Measurements from ENCODE around the gene SIL1. TPM values are rescaled to one million over a fixed set of nuclear protein-coding genes. Genes with fewer than 3 reads are reported as not detected.
"Not testable (repeated sequence)": the region's sequence is repeated elsewhere in the genome, so short reads cannot be mapped to it uniquely, and the experiment has no call there.

Gene SIL1
- total RNA-seq, 4 donors from 2014 or later = 41.4 to 63.1 (median 52.8) TPM

- 62 to 69% methylated on average over 8 of the region's 8 CpGs for WGBS, 2 donors
- Histone ChIP-seq H3K27me3 (no peaks in the 10 kb centered on the region), H3K9me3 (no peaks in the 10 kb centered on the region), H3K36me3 (no peaks in the 10 kb centered on the region), H3K27ac (peak overlapping the region in 3 of 4 donors; percentile 21 to 83 (median 81)), H3K4me1 (peaks cover 0 to 53% (median 21%) of the 10 kb centered on the region in 4 donors), H3K4me3 (no peak overlapping the region)
- TF ChIP-seq CTCF (IDR thresholded peaks at IDR 0.05) = no peak
- no peak for TF ChIP-seq EP300 (IDR thresholded peaks at IDR 0.05)
- no peak for TF ChIP-seq POLR2A (IDR thresholded peaks at IDR 0.05)
- DNase-seq (ENCODE audit: low spot score in 2 of 2) = no peak
Observed at GRCh38 chr5:139075066-139076050, 122.8 kb downstream of the SIL1 start.

GRCh38 chr5:139073956-139074355 lies 124.2 kb downstream of the SIL1 start:
- not testable (repeated sequence) for H3K4me3 ChIP-seq; H3K27me3 ChIP-seq; DNase-seq (ENCODE audit: low spot score in 2 of 2); H3K36me3 ChIP-seq; H3K9me3 ChIP-seq
- Histone ChIP-seq H3K27ac (peak overlapping the region in 2 of 4 donors; percentile 15 to 81), H3K4me1 (peaks cover 0 to 45% (median 12%) of the 10 kb centered on the region in 4 donors)
- 79 to 81% methylated on average over 2 of the region's 2 CpGs for WGBS, 2 donors

- Histone ChIP-seq H3K4me3 (no peak overlapping the region), H3K4me1 (peaks cover 0 to 7% (median 0%) of the 10 kb centered on the region in 4 donors), H3K9me3 (no peaks in the 10 kb centered on the region), H3K36me3 (no peaks in the 10 kb centered on the region), H3K27ac (no peak overlapping the region), H3K27me3 (no peaks in the 10 kb centered on the region)
- WGBS, 2 donors = 85% methylated on average over 1 of the region's 1 CpG
- no peak for DNase-seq (ENCODE audit: low spot score in 2 of 2)
- TF ChIP-seq CTCF (IDR thresholded peaks at IDR 0.05) (no peak), EP300 (IDR thresholded peaks at IDR 0.05) (no peak), POLR2A (IDR thresholded peaks at IDR 0.05) (no peak)
Observed at GRCh38 chr5:139068494-139069151, 129.5 kb downstream of the SIL1 start.

- Histone ChIP-seq H3K9me3 (no peaks in the 10 kb centered on the region), H3K4me3 (no peak overlapping the region), H3K27ac (no peak overlapping the region), H3K4me1 (peaks cover 0 to 7% (median 0%) of the 10 kb centered on the region in 4 donors), H3K27me3 (no peaks in the 10 kb centered on the region), H3K36me3 (no peaks in the 10 kb centered on the region)
- no peak for TF ChIP-seq POLR2A (IDR thresholded peaks at IDR 0.05)
- TF ChIP-seq CTCF (IDR thresholded peaks at IDR 0.05) = no peak
- TF ChIP-seq EP300 (IDR thresholded peaks at IDR 0.05) = no peak
- DNase-seq (ENCODE audit: low spot score in 2 of 2) = no peak
- WGBS, 2 donors = 74% methylated on average over 2 of the region's 2 CpGs
Observed at GRCh38 chr5:139068060-139068459, 130.1 kb downstream of the SIL1 start.

GRCh38 chr5:139065306-139065705 lies 132.9 kb downstream of the SIL1 start:
- TF ChIP-seq CTCF (IDR thresholded peaks at IDR 0.05) = no peak
- no peak for TF ChIP-seq EP300 (IDR thresholded peaks at IDR 0.05)
- TF ChIP-seq POLR2A (IDR thresholded peaks at IDR 0.05) = no peak
- DNase-seq (ENCODE audit: low spot score in 2 of 2) = no peak
- H3K27ac ChIP-seq = no peak overlapping the region

More at GRCh38 chr5:139065306-139065705, 132.9 kb downstream of the SIL1 start:
- Histone ChIP-seq H3K4me1 (peaks cover 0 to 26% (median 6%) of the 10 kb centered on the region in 4 donors), H3K36me3 (no peaks in the 10 kb centered on the region), H3K27me3 (no peaks in the 10 kb centered on the region), H3K4me3 (no peak overlapping the region), H3K9me3 (no peaks in the 10 kb centered on the region)
